Measurements from ENCODE around the gene FUT9. TPM values are rescaled to one million over a fixed set of nuclear protein-coding genes. Genes with fewer than 3 reads are reported as not detected.

FUT9 gene
- total and polyA plus RNA-seq, 2 experiments from 2014 or later = 2.1 to 6.8 TPM

- TF ChIP-seq ZNF462 (CRISPR knock-in tag; IDR thresholded peaks at IDR 0.05) (no peak), EZH2 (IDR thresholded peaks at IDR 0.05; ENCODE audit: low read depth, unreplicated experiment) (no peak), STAT1 (IDR thresholded peaks at IDR 0.05; ENCODE audit: unreplicated experiment) (no peak), JUNB (IDR thresholded peaks at IDR 0.05; ENCODE audit: unreplicated experiment) (no peak)
These were observed 60.1 kb downstream of the FUT9 start (continued) for GRCh38 chr6:96075826-96076225.

- DNase-seq (ENCODE audit: low spot score) (no peak), ATAC-seq (no peak)
- Mint-ChIP-seq H3K27ac (no peak overlapping the region), H3K4me1 (no peaks in the 10 kb centered on the region), H3K4me3 (no peak overlapping the region), H3K9me3 (no peaks in the 10 kb centered on the region; the same call in 2 of the 3 replicates), H3K36me3 (ENCODE audit: low read depth) (no peaks in the 10 kb centered on the region; the same call in 2 of the 3 replicates), H3K27me3 (ENCODE audit: insufficient read depth, low read depth, poor library complexity) (no peaks in the 10 kb centered on the region)
- no peaks in the 10 kb centered on the region for H3F3A ChIP-seq (replicated peaks; ENCODE audit: low read depth)
- H3K4me3 ChIP-seq = no peak overlapping the region
- H2AFZ ChIP-seq = no peak overlapping the region
- no peaks in the 10 kb centered on the region for H3K79me2 ChIP-seq (replicated peaks; ENCODE audit: insufficient read depth)
- H3K36me3 ChIP-seq (ENCODE audit: insufficient read depth) = no peaks in the 10 kb centered on the region
- no peaks in the 10 kb centered on the region for H4K20me1 ChIP-seq (replicated peaks; ENCODE audit: insufficient read depth)
- no peak overlapping the region for H3K4me2 ChIP-seq
- H3K27ac ChIP-seq (ENCODE audit: low read depth) = no peak overlapping the region
- H3K9me2 ChIP-seq (ENCODE audit: insufficient read depth) = no peaks in the 10 kb centered on the region
- no peaks in the 10 kb centered on the region for H3K27me3 ChIP-seq (ENCODE audit: insufficient read depth)
- no peaks in the 10 kb centered on the region for H3K4me1 ChIP-seq (ENCODE audit: insufficient read depth)
- TF ChIP-seq EZH2 (IDR thresholded peaks at IDR 0.05; ENCODE audit: low read depth, unreplicated experiment) (no peak), POLR2AphosphoS5 (IDR thresholded peaks at IDR 0.05; ENCODE audit: low read depth) (no peak), CREB1 (CRISPR knock-in tag; IDR thresholded peaks at IDR 0.05; ENCODE audit: low read depth) (no peak), JUNB (IDR thresholded peaks at IDR 0.05; ENCODE audit: unreplicated experiment) (no peak), REST (IDR thresholded peaks at IDR 0.05; ENCODE audit: unreplicated experiment) (no peak), ZNF114 (CRISPR knock-in tag; IDR thresholded peaks at IDR 0.05) (no peak)
These were observed 71.0 kb downstream of the FUT9 start for GRCh38 chr6:96086745-96087144.

Data from GM23338 (cell line).